DOHH2 (cell line): ENCODE results near the gene SORL1.

Experiments used
- CTCF ChIP-seq: fragments of 200-600 bp; sonication (generic); IDR thresholded peaks from one replicate; pipeline ENCODE4 v1.5.1; 2014; ENCODE audit warnings: antibody characterized with exemption, mild to moderate bottlenecking, low read depth, low read length; ENCODE audit not compliant: poor library complexity, severe bottlenecking
- EZH2phosphoT487 ChIP-seq: fragments of 200-600 bp; sonication (generic); IDR thresholded peaks from 2 replicates; pipeline ENCODE4 v1.6.1; 2017; ENCODE audit warnings: borderline replicate concordance, mild to moderate bottlenecking, antibody characterized with exemption, low read length, moderate library complexity, mixed read lengths

- TF ChIP-seq CTCF (no peak), EZH2phosphoT487 (no peak)
Observed at GRCh38 chr11:121649798-121650197, 197.7 kb downstream of the SORL1 start.
